ENCODE data around the gene BICDL1. TPM values are rescaled to one million over a fixed set of nuclear protein-coding genes. Genes with fewer than 3 reads are reported as not detected.

Gene BICDL1
- polyA plus RNA-seq, 1 experiment = 0.02 TPM

DNA sequence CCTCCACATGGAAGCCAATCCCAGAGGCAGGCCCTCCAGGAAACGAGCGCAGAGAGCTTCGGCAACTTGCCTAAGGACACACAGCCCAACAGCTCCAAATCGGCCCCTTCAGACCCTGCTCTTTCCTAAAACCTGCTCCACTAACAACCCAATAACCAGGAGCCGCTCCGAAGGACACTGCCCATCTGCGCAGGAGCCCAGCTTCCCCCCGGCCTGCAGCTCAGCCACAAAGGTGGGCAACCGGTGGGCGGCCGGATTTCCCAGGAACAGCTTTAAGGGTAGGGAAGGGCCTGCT is 114.0 kb downstream of the BICDL1 start:
- TF ChIP-seq, protein P1, sequence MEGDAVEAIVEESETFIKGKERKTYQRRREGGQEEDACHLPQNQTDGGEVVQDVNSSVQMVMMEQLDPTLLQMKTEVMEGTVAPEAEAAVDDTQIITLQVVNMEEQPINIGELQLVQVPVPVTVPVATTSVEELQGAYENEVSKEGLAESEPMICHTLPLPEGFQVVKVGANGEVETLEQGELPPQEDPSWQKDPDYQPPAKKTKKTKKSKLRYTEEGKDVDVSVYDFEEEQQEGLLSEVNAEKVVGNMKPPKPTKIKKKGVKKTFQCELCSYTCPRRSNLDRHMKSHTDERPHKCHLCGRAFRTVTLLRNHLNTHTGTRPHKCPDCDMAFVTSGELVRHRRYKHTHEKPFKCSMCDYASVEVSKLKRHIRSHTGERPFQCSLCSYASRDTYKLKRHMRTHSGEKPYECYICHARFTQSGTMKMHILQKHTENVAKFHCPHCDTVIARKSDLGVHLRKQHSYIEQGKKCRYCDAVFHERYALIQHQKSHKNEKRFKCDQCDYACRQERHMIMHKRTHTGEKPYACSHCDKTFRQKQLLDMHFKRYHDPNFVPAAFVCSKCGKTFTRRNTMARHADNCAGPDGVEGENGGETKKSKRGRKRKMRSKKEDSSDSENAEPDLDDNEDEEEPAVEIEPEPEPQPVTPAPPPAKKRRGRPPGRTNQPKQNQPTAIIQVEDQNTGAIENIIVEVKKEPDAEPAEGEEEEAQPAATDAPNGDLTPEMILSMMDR (IDR thresholded peaks at IDR 0.05; ENCODE audit: insufficient read depth, low read depth, low read length) = no peak
- Histone ChIP-seq H3K36me3 (ENCODE audit: control insufficient read depth, insufficient read depth, low read length) (peaks cover 23% of the 10 kb centered on the region), H3K4me3 (ENCODE audit: low read depth, low read length) (no peak overlapping the region), H3K27me3 (ENCODE audit: control insufficient read depth, insufficient read depth, low read length) (no peaks in the 10 kb centered on the region)
- DNase-seq (ENCODE audit: low read depth) = no peak
- ChIA-PET CTCF (interaction anchor here (1.0 to 1.3 kb wide), 2 partner anchors 12 to 13 kb away, joined by 3 read pairs; no protein-coding TSS in a partner anchor), POLR2A (no interaction called here)

GRCh38 chr12:120103371-120103770 is 114.3 kb downstream of the BICDL1 start:
- CTCF ChIA-PET = interaction anchor here (1.3 kb wide), 1 partner anchor 12 kb away, joined by 3 read pairs; no protein-coding TSS in a partner anchor
- Histone ChIP-seq H3K27me3 (ENCODE audit: control insufficient read depth, insufficient read depth, low read length) (no peaks in the 10 kb centered on the region), H3K36me3 (ENCODE audit: control insufficient read depth, insufficient read depth, low read length) (peaks cover 20% of the 10 kb centered on the region), H3K4me3 (ENCODE audit: low read depth, low read length) (no peak overlapping the region)
- POLR2A ChIA-PET = no interaction called here
- TF ChIP-seq, protein P1 (IDR thresholded peaks at IDR 0.05; ENCODE audit: insufficient read depth, low read depth, low read length) = no peak
- DNase-seq (ENCODE audit: low read depth) = no peak

DNA sequence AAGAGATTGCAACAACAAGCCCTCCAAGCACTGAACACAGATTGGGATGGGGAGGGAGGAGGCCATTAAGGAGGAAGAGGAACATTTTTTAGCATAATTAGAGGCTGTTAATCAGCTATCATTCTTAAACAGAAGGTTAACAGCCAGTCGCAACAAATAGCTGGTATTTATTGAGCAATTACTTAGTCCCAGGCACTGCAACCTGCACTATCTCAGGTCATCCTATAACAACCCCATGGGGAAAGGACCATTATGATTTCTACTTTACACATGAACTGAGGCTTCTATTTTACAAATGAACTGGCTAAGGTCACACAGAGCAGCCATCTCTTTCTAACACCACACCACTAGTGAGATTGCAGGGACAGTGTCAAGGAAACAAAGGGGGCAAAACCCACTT is 117.1 kb downstream of the BICDL1 start:
- POLR2A ChIA-PET = no interaction called here
- TF ChIP-seq, protein P1 (IDR thresholded peaks at IDR 0.05; ENCODE audit: insufficient read depth, low read depth, low read length) = no peak
- CTCF ChIA-PET = no interaction called here
- Histone ChIP-seq H3K27me3 (ENCODE audit: control insufficient read depth, insufficient read depth, low read length) (no peaks in the 10 kb centered on the region), H3K36me3 (ENCODE audit: control insufficient read depth, insufficient read depth, low read length) (peaks cover 16% of the 10 kb centered on the region), H3K4me3 (ENCODE audit: low read depth, low read length) (no peak overlapping the region)
- DNase-seq (ENCODE audit: low read depth) = no peak

DNA sequence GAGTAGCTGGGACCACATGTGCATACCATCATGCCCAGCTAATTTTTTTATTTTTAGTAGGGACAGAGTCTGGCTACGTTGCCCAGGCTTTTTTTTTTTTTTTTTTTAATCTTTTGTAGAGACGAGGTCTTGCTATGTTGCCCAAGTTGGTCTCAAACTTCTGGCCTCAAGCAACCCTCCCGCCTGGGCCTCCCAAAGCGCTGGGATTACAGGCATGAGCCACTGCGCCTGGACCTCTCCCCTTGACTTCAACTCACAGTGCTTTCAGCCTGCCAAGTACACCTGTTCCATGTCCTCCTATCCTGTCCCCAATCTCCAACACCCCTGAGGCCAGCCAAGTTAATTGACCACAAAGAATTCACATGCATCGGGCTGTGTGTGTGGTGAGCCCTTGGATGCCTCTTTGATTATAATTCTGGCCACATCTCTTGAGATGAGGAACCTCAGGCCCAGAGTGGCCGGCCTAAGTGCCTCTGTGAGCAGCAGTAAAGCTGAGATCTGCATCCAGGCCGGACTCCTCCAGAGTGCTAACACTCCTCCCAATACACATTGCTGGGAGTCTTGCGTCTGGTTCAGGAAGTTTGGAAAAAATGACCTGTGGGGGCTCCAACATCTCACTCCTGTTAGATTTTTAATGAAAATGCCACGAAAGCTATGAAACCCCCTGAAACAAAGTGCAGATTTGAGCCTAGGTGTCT is 120.7 kb downstream of the BICDL1 start:
- ChIA-PET CTCF (no interaction called here), POLR2A (no interaction called here)
- H3K4me3 ChIP-seq (ENCODE audit: low read depth, low read length) = no peak overlapping the region
- peaks cover 5% of the 10 kb centered on the region for H3K36me3 ChIP-seq (ENCODE audit: control insufficient read depth, insufficient read depth, low read length)
- TF ChIP-seq, protein P1 (IDR thresholded peaks at IDR 0.05; ENCODE audit: insufficient read depth, low read depth, low read length) = no peak
- no peaks in the 10 kb centered on the region for H3K27me3 ChIP-seq (ENCODE audit: control insufficient read depth, insufficient read depth, low read length)
- no peak for DNase-seq (ENCODE audit: low read depth)

GRCh38 chr12:120110550-120111501 is 121.8 kb downstream of the BICDL1 start:
- Histone ChIP-seq H3K4me3 (ENCODE audit: low read depth, low read length) (no peak overlapping the region), H3K36me3 (ENCODE audit: control insufficient read depth, insufficient read depth, low read length) (peaks cover 4% of the 10 kb centered on the region), H3K27me3 (ENCODE audit: control insufficient read depth, insufficient read depth, low read length) (no peaks in the 10 kb centered on the region)
- ChIA-PET POLR2A (interaction anchor here (0.6 kb wide), 1 partner anchor 9 kb away, joined by 9 read pairs; no protein-coding TSS in a partner anchor), CTCF (interaction anchor here (1.0 kb wide), 2 partner anchors 10 to 24 kb away, joined by 3 to 4 read pairs; no protein-coding TSS in a partner anchor)
- TF ChIP-seq, protein P1 (IDR thresholded peaks at IDR 0.05; ENCODE audit: insufficient read depth, low read depth, low read length) = no peak
- DNase-seq (ENCODE audit: low read depth) = no peak
